IMR-90 (cell line): ENCODE data around the gene ACSL4.

Experiments
- MAFK ChIP-seq: IDR thresholded peaks from 2 replicates; pipeline ENCODE4 v1.6.1; 2012; ENCODE audit warnings: low read depth, low read length, improper control_type of control experiment
- POLR2A ChIP-seq: IDR thresholded peaks from 2 replicates; pipeline ENCODE4 v1.6.1; 2012; ENCODE audit warnings: mild to moderate bottlenecking, low read depth, low read length
- RCOR1 ChIP-seq: IDR thresholded peaks from 2 replicates; pipeline ENCODE4 v1.6.1; 2012; ENCODE audit warnings: mild to moderate bottlenecking, low read length, improper control_type of control experiment; ENCODE audit not compliant: insufficient replicate concordance
- RFX5 ChIP-seq: IDR thresholded peaks from 2 replicates; pipeline ENCODE4 v1.8.0; 2012; ENCODE audit warnings: low read depth, mild to moderate bottlenecking, low read length, moderate library complexity
- SMC3 ChIP-seq: fragments of 150-350 bp; IDR thresholded peaks from 2 replicates; pipeline ENCODE4 v1.6.1; 2016; ENCODE audit warnings: low read depth, mild to moderate bottlenecking, antibody characterized with exemption, low read length, moderate library complexity
- TF ChIP-seq, protein P1 (sequence below): fragments of 150-350 bp; IDR thresholded peaks from 2 replicates; pipeline ENCODE4 v1.6.1; 2016; ENCODE audit warnings: low read depth, mild to moderate bottlenecking, low read length, moderate library complexity, borderline replicate concordance
- TF ChIP-seq, protein P2 (sequence below): fragments of 150-350 bp; IDR thresholded peaks from 2 replicates; pipeline ENCODE4 v1.6.1; 2017; ENCODE audit warnings: mild to moderate bottlenecking, antibody characterized with exemption, low read length, low read depth
- TF ChIP-seq, protein P3 (sequence below): conservative IDR thresholded peaks from 2 replicates; pipeline ENCODE4 v1.5.1; 2012; ENCODE audit warnings: mild to moderate bottlenecking, low read depth, low read length, improper control_type of control experiment

DNA sequence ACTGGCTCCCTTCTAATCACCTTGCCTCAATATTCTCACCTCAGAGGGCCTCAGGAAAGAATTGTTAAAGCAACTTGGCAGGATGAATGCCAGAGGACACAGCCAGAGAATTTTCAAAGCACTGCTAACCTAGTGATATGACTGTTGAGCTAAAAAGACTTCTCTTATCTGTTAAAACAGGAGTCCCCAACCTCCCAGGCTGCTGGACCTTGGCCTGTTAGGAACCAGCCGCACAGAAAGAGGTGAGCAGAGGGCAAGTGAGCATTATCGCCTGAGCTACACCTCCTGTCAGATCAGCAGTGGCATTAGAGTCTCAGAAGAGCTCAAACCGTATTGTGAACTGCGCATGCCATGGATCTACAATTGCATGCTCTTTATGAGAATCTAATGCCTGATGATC, 106.4 kb downstream of the ACSL4 start:
- TF ChIP-seq RCOR1: no peak
- TF ChIP-seq, protein P1, sequence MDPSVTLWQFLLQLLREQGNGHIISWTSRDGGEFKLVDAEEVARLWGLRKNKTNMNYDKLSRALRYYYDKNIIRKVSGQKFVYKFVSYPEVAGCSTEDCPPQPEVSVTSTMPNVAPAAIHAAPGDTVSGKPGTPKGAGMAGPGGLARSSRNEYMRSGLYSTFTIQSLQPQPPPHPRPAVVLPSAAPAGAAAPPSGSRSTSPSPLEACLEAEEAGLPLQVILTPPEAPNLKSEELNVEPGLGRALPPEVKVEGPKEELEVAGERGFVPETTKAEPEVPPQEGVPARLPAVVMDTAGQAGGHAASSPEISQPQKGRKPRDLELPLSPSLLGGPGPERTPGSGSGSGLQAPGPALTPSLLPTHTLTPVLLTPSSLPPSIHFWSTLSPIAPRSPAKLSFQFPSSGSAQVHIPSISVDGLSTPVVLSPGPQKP: no peak
- TF ChIP-seq SMC3: no peak
- TF ChIP-seq, protein P2, sequence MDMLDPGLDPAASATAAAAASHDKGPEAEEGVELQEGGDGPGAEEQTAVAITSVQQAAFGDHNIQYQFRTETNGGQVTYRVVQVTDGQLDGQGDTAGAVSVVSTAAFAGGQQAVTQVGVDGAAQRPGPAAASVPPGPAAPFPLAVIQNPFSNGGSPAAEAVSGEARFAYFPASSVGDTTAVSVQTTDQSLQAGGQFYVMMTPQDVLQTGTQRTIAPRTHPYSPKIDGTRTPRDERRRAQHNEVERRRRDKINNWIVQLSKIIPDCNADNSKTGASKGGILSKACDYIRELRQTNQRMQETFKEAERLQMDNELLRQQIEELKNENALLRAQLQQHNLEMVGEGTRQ: no peak
- TF ChIP-seq, protein P3, sequence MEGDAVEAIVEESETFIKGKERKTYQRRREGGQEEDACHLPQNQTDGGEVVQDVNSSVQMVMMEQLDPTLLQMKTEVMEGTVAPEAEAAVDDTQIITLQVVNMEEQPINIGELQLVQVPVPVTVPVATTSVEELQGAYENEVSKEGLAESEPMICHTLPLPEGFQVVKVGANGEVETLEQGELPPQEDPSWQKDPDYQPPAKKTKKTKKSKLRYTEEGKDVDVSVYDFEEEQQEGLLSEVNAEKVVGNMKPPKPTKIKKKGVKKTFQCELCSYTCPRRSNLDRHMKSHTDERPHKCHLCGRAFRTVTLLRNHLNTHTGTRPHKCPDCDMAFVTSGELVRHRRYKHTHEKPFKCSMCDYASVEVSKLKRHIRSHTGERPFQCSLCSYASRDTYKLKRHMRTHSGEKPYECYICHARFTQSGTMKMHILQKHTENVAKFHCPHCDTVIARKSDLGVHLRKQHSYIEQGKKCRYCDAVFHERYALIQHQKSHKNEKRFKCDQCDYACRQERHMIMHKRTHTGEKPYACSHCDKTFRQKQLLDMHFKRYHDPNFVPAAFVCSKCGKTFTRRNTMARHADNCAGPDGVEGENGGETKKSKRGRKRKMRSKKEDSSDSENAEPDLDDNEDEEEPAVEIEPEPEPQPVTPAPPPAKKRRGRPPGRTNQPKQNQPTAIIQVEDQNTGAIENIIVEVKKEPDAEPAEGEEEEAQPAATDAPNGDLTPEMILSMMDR: no peak
- no peak for TF ChIP-seq MAFK
- no peak for TF ChIP-seq POLR2A
- TF ChIP-seq RFX5: no peak
